Fibroblast of skin of abdomen (primary cell): ENCODE results near the gene ATG4D.

ENCODE experiments used
- DNase-seq: peaks from one replicate; pipeline ENCODE4 v3.0.0-alpha.2; 2013

ATG4D gene

GRCh38 chr19:10580979-10581631, 37.4 kb downstream of the ATG4D start:
- DNase-seq: peak; percentile 87

- DNase-seq: no peak
Measured at GRCh38 chr19:10582091-10582490, 38.4 kb downstream of the ATG4D start.

DNA sequence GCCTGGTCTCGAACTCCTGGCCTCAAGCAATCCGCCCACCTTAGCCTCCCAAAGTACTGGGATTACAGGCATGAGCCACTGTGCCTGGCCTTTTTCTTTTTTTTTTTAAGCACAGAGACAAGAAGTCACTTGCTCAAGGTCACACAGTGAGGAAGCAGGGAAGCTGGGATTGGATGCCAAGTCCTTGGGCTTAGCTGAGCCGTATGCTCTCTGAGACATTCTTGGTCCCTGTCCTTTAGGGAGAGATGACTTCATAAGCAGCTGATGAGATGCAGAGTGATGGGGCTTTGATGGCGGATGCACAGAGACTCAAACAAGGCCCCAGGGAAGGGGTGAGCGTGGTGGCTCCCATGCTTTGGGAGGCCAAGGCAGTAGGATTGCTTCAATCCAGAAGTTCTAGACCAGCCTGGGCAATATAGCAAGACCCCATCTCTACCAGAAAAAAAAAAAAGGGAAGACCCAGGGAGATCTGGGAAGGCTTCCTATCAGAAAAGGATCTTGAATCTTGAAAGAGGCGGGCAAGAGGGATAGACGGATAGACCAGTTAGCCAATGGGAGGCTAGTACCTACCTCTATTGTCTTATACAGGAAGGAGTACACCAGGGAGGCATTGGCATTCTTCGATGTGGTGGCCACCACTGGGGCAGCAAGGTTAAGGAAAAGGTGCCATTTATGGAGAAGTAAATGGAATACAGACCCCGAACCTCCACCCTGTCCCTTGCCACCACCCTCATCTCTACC, 39.5 kb downstream of the ATG4D start:
- DNase-seq: no peak

DNA sequence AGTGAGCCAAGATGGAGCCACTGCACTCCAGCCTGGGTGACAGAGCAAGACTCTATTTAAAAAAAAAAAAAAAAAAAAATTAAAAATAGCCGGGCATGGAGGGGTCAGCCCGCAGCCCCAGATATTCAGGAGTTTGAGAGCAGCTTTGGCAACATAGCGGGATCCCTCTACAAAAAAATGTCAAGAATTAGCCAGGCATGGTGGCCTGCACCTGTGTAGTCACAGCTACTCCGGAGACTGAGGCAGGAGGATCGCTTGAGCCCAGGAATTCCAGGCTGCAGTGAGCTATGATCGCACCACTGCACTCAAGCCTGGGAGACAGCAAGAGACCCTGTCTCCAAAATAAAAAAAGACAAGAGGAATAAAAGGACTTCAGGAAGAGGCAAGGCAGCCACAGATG, 42.7 kb downstream of the ATG4D start:
- no peak for DNase-seq

GRCh38 chr19:10587022-10587838, 43.5 kb downstream of the ATG4D start, which contains the start of gene AP1M2:
Gene AP1M2, minus strand, starts transcription at chr19:10587312. Its CDS starts 81 bp downstream, at chr19:10587231.
- DNase-seq: no peak

DNA sequence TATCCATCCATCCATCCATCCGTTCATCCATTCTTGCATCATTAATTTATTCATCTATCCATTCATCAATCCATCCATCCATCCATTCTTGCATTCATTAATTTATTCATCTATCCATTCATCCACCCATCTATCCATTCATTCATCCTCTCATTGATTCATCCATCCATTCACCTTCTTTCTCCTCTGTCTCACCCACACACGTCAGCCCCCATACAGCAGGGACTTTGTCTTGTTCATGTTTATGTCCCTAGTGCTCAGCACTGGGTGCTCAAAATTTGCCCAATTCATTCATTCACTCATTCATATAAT, 44.1 kb downstream of the ATG4D start:
- DNase-seq: no peak

DNA sequence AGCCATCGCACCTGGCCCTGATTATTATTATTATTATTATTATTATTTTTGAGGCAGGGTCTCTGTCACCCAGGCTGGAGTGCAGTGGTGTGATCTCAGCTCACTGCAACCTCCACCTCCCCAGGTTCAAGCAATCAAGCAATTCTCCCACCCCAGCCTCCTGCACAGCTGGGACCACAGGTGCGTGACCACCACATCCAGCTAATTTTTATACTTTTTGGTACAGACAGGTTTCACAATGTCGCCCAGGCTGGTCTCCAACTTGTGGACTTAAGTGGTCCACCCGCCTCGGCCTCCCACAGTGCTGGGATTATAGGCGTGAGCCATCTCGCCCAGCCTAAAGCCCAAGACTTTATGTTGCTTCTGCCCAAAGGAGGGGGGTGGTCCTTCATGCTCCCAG, 49.4 kb downstream of the ATG4D start:
- DNase-seq: no peak

GRCh38 chr19:10593820-10594637, 50.3 kb downstream of the ATG4D start:
- no peak for DNase-seq

DNA sequence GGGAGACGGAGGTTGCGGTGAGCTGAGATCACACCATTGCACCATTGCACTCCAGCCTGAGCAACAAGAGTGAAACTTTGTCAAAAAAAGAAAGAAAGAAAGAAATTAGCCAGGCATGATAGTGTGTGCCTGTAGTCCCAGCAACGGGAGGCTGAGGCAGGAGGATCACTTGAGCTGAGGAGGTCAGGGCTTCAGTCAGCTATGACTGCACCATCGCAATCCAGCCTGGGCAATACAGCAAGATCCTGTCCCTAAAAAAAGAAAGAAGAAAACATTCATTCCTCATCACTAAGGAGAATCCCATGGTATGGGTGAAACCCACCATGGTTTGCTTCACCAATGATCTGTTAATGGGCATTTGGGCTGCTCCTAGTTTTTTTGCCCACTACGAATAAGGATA, 56.4 kb downstream of the ATG4D start:
- DNase-seq: no peak

DNA sequence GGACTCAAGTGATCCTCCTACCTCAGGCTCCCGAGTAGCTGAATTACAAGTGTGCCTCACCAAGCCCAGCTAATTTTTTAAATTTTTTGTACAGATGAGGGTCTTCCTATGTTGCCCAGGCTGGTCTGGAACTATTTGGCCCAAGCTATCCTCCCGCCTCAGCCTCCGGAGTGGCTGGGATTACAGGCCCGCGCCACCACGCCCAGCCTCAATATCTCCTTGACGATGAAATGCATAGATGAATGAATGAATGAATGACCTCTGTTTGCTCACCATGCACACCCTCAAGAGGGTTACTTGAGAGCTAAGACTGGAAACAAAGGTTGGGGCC, 58.3 kb downstream of the ATG4D start:
- no peak for DNase-seq

DNA sequence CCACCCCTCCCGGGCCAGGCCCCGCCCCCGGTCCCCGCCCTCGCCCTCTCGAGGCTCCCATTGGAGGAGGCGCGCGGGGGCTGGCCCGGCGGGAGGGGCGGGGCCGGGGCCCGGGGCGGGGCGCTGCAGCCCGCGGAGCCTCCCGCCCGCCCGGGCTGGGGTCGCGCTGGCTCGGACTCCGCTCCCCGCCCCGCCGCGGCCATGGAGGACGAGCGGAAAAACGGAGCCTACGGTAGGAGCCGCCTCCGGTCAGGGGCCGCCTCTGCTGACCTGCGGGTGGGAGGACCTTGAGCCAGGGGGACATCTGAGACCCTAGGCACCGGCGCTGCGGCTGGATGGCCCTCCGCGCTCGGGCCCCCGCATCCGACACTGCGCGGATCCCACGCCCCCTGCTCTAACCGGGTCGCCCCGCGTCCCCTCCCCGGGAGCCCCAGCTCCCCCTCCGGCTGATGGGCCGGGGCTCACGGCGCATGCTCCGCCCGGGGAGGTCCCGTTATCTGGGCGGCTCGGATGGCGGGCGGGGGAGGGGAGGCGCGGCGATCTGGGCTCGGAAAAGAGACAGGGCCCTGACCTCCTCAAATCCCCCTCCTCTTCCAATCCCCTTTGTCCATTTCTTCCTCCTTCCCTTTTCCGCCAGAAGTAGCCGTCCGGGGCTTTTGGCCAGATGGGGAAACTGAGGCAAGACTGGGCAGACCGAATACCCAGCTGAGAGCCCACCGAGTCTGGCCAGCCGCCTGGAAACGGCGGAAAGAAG, 58.8 kb downstream of the ATG4D start:
- DNase-seq: peak; percentile 74
